Glutamatergic neuron (in vitro differentiated cells): ENCODE measurements around the gene HRH4. TPM values are rescaled to one million over a fixed set of nuclear protein-coding genes. Genes with fewer than 3 reads are reported as not detected.

Experiments used
- DNase-seq: peaks from one replicate; pipeline ENCODE4 v3.0.0; 2022
- H3K27ac Mint-ChIP-seq: one replicate; pipeline ENCODE4 v1.8.0; 2020; ENCODE audit warnings: mild to moderate bottlenecking, mixed read lengths, inconsistent platforms; ENCODE audit not compliant: unreplicated experiment
- H3K27me3 Mint-ChIP-seq: one replicate; pipeline ENCODE4 v1.8.0; 2020; ENCODE audit warnings: mild to moderate bottlenecking, moderate library complexity, mixed read lengths, inconsistent platforms; ENCODE audit not compliant: unreplicated experiment
- H3K36me3 Mint-ChIP-seq: one replicate; pipeline ENCODE4 v1.8.0; 2020; ENCODE audit warnings: mild to moderate bottlenecking, mixed read lengths, inconsistent platforms; ENCODE audit not compliant: unreplicated experiment
- H3K4me1 Mint-ChIP-seq: one replicate; pipeline ENCODE4 v1.8.0; 2020; ENCODE audit warnings: mild to moderate bottlenecking, low read depth, mixed read lengths, inconsistent platforms; ENCODE audit not compliant: unreplicated experiment
- H3K4me3 Mint-ChIP-seq: one replicate; pipeline ENCODE4 v1.8.0; 2020; ENCODE audit warnings: mild to moderate bottlenecking, mixed read lengths, inconsistent platforms; ENCODE audit not compliant: unreplicated experiment
- H3K9me3 Mint-ChIP-seq: one replicate; pipeline ENCODE4 v1.8.0; 2020; ENCODE audit warnings: mild to moderate bottlenecking, moderate library complexity, mixed read lengths, inconsistent platforms; ENCODE audit not compliant: unreplicated experiment
- total RNA-seq: library from RNA; stranded (reverse); fragmentation: NEBNext Ultra II Directional; extraction: Animal tissue kit (Norgen Biotek cat#: 25700); gene quantifications from one replicate; pipeline ENCODE4 v1.2.1, GENCODE V29; 2021; ENCODE audit not compliant: unreplicated experiment
- TF ChIP-seq, protein P1 (sequence below): fragments of 200-600 bp; sonication (generic); IDR thresholded peaks from one replicate; pipeline ENCODE4 v1.5.0; 2021; ENCODE audit not compliant: partially characterized antibody, unreplicated experiment

HRH4 gene
- total RNA-seq, 1 donor from 2014 or later: not detected

DNA sequence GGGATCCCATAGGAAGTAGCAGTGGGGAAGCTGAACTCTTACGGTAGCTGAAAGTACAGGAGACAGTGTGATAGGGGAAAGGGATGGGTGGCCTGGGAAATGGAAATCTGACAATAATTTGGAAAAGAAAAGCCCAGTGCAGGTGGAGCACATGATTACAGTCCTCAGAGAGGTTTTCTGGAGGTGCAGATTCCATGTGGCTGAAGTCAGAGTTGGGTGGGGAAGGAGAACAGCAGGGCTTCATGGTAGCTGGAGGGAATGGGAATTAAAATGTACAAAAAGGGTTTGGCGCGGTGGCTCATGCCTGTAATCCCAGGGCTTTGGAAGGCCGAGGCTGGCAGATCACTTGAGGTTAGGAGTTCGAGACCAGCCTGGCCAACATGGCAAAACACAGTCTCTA lies 12.2 kb downstream of the HRH4 start:
- no peak for DNase-seq
- Mint-ChIP-seq H3K27me3 (peaks cover 5% of the 10 kb centered on the region), H3K36me3 (no peaks in the 10 kb centered on the region), H3K4me3 (no peak overlapping the region), H3K9me3 (no peaks in the 10 kb centered on the region), H3K4me1 (peaks cover 3% of the 10 kb centered on the region), H3K27ac (no peak overlapping the region)
- TF ChIP-seq, protein P1, sequence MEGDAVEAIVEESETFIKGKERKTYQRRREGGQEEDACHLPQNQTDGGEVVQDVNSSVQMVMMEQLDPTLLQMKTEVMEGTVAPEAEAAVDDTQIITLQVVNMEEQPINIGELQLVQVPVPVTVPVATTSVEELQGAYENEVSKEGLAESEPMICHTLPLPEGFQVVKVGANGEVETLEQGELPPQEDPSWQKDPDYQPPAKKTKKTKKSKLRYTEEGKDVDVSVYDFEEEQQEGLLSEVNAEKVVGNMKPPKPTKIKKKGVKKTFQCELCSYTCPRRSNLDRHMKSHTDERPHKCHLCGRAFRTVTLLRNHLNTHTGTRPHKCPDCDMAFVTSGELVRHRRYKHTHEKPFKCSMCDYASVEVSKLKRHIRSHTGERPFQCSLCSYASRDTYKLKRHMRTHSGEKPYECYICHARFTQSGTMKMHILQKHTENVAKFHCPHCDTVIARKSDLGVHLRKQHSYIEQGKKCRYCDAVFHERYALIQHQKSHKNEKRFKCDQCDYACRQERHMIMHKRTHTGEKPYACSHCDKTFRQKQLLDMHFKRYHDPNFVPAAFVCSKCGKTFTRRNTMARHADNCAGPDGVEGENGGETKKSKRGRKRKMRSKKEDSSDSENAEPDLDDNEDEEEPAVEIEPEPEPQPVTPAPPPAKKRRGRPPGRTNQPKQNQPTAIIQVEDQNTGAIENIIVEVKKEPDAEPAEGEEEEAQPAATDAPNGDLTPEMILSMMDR: no peak

DNA sequence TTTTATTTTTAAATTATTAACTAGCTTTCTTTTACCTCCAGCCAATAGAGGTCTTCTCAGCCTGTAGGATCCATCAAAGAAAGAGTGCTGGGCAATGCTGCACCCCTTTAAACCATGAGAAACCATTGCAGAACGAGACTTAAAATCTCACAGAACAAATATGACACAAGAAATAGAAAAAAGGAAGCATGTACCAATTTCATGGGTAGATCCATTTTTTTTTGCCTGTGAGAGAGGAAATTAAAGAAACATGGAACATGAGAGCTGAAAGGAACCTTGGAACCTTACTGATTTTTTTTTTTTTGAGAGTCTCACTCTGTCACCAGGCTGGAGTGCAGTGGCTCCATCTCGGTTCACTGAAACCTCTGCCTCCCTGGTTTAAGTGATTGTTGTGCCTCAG lies 14.0 kb downstream of the HRH4 start:
- TF ChIP-seq, protein P1: no peak
- H3K27me3 Mint-ChIP-seq: peaks cover 5% of the 10 kb centered on the region
- H3K36me3 Mint-ChIP-seq: no peaks in the 10 kb centered on the region
- no peaks in the 10 kb centered on the region for H3K9me3 Mint-ChIP-seq
- no peak for DNase-seq
- no peak overlapping the region for H3K4me3 Mint-ChIP-seq
- no peak overlapping the region for H3K27ac Mint-ChIP-seq
- H3K4me1 Mint-ChIP-seq: peaks cover 3% of the 10 kb centered on the region

DNA sequence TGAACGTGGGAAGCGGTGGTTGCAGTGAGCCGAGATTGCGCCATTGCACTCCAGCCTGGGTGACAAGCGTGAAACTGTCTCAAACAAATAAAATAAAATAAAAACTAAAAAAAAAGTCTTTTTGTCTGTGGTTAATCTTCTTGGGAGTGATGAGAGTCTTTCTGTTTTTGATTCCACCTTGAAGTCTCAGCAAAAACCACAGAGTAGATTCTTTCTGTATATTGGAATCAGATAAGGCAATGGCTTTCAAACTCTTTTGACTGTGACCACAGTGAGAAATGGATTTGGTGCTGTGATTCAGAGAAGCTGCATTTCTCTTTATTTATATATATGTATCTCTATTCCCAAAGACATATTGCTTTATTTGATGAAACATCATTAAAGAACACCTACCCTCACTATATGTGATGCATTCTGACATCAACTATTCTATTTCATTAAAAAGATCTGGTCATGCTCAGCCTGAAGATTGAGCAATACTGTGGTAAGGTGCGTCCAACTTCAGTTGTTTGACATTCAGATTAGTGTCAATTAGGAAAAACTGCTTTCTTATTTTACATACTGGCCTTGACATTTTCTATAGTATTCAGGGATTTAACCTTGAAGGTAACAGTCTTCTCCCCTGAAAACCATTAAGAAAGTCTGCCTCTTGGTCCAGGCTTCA lies 15.6 kb downstream of the HRH4 start:
- no peak overlapping the region for H3K4me3 Mint-ChIP-seq
- no peak overlapping the region for H3K27ac Mint-ChIP-seq
- H3K36me3 Mint-ChIP-seq: peaks cover 4% of the 10 kb centered on the region
- H3K27me3 Mint-ChIP-seq: peaks cover 2% of the 10 kb centered on the region
- H3K4me1 Mint-ChIP-seq: peaks cover 3% of the 10 kb centered on the region
- TF ChIP-seq, protein P1: no peak
- H3K9me3 Mint-ChIP-seq: no peaks in the 10 kb centered on the region
- no peak for DNase-seq

DNA sequence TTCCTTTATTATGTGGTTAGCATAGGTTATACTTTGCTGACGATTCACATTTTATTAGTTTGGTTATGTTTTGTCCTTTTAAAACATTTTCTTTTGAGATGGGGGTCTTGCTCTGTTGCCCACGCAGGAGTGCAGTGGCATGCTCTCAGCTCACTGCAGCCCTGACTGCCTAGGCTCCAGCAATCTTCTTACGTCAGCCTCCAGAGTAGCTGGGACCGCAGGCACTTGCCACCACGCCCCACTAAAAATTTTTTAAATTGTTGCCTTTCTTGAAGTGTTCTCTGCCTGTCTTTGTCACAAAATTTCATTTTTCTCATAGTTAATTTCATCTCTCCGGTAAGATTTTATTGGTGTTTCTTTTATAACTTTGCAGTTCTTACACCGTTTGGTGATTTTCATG lies 18.9 kb downstream of the HRH4 start:
- no peak for DNase-seq
- no peak overlapping the region for H3K4me3 Mint-ChIP-seq
- H3K9me3 Mint-ChIP-seq: peaks cover 6% of the 10 kb centered on the region
- H3K4me1 Mint-ChIP-seq: peaks cover 10% of the 10 kb centered on the region
- H3K27me3 Mint-ChIP-seq: peaks cover 4% of the 10 kb centered on the region
- H3K36me3 Mint-ChIP-seq: peaks cover 4% of the 10 kb centered on the region
- no peak overlapping the region for H3K27ac Mint-ChIP-seq
- TF ChIP-seq, protein P1: no peak

DNA sequence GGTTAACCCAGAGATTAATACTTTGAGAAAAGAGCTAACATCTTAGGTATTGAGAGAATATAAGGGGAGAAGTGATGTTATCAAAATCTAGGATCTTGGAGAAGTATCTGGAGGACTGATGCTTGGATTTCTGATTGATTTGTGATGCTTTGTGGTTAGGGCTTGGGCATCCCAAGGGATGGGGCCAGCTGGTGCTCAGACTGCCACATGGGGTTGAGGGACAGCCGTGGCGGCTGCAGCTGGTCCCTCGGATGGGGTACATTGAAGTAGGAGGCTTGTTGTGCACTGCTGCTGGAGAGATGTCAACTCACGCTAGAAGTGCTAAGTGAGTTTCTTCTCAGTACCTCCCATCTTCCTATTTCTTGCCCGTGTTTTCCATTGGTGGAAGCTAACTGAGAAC lies 22.4 kb downstream of the HRH4 start:
- Mint-ChIP-seq H3K9me3 (peaks cover 6% of the 10 kb centered on the region), H3K27me3 (peaks cover 4% of the 10 kb centered on the region), H3K4me3 (peak overlapping the region; percentile 64), H3K4me1 (peaks cover 14% of the 10 kb centered on the region), H3K27ac (peak overlapping the region; percentile 46), H3K36me3 (peaks cover 4% of the 10 kb centered on the region)
- DNase-seq: peak; percentile 82
- TF ChIP-seq, protein P1: no peak
